ENCODE results near the gene MACROD2. TPM values are rescaled to one million over a fixed set of nuclear protein-coding genes. Genes with fewer than 3 reads are reported as not detected.

The MACROD2 gene
- total RNA-seq, 1 experiment from 2014 or later: not detected

DNA sequence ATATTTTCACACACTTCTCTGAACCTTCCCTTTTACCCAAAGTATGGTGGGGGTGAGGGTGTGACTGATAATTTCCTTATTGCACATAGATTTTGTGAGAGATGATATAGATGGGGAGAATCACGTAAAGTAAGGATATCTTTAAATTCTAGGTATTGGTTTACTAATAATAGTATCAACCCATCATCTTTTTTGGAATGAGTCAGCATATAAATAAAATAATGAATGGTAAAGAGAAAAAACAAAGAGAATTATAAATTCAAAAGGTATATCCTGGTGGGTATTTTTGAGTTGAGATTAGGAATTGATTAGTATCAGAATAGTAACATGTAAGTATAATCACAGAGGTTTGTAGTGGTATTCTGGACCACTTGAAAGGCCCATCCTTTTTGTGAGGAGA, 56.1 kb downstream of the MACROD2 start:
- DNase-seq (ENCODE audit: low spot score): no peak
- in situ Hi-C loops (cut with HindIII; ENCODE audit: low sequenced_read_pairs): no loop called here

DNA sequence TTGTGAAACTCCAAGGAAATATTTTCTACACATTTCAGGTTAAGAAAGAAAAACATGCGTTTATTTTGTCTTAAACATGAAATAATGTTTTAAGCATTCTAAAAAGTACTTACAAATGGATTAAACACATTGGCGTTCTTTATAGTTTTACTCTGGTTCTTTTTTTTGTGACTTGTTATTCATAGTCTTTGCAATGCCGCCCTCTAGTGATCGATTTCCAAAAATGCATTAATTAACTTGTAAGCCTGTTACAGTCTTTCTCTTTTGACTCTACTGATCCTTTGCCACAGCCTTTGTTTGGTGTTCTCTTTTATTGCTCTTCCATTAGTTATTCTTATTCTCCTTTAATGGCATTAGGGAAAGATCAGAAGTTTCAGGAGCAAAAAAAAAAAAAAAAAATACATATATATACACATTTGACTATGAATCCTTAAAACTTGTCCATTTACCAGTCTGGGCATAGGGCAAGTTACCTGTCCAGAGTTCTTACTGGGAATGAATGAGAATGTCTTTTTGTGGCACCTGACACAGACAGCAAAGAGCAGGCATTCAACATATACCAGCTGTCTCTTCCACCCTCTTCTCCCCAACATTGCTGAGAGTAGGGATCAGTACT, 59.9 kb downstream of the MACROD2 start:
- in situ Hi-C loops (cut with HindIII; ENCODE audit: low sequenced_read_pairs): no loop called here
- peak; percentile 82 for DNase-seq (ENCODE audit: low spot score)

GRCh38 chr20:14062171-14062570, 66.9 kb downstream of the MACROD2 start:
- in situ Hi-C loops (cut with HindIII; ENCODE audit: low sequenced_read_pairs): no loop called here
- no peak for DNase-seq (ENCODE audit: low spot score)

DNA sequence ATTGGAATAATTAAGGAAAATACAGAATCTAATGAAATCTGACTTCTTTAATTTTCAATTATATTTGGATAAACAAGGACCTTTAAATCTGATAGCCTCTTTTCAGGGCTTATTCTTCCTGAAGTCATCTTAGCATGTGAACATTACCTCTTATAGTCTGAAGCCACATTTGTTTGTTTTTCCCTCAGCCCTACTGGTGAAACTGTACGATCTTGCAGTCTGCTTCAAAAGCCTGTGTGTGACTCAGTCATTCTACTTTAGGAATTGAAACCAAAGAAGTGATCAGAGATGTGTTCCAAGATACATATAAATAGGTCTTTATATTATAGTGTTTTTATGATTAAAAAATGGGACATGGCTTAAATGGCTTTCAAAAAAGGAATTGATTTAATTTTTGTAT, 67.5 kb downstream of the MACROD2 start:
- in situ Hi-C loops (cut with HindIII; ENCODE audit: low sequenced_read_pairs): no loop called here
- no peak for DNase-seq (ENCODE audit: low spot score)

- DNase-seq (ENCODE audit: low spot score): no peak
- in situ Hi-C loops (cut with HindIII; ENCODE audit: low sequenced_read_pairs): no loop called here
Observed at GRCh38 chr20:14064333-14064732, 69.0 kb downstream of the MACROD2 start.

DNA sequence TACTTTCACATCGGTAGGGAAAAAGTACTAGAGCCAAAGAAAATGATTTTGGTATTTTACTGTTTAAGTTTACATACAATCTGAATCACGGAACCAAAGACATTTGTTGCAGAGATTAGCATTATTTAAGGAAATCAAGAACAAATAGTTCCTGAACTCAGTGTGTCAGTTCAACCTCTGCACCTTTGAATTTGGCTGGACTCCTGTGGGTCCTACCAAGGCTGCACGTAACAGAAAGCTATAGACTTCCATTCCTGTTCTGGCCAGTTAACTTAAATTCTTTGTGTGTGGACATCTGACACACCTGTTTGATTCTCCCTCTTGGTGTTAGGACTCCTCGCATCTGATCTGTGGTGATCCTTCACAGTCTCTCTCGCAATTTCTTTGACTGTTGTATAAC, 69.6 kb downstream of the MACROD2 start:
- no peak for DNase-seq (ENCODE audit: low spot score)
- in situ Hi-C loops (cut with HindIII; ENCODE audit: low sequenced_read_pairs): no loop called here

- DNase-seq (ENCODE audit: low spot score): no peak
- in situ Hi-C loops (cut with HindIII; ENCODE audit: low sequenced_read_pairs): no loop called here
Observed at GRCh38 chr20:14065774-14066173, 70.5 kb downstream of the MACROD2 start.

DNA sequence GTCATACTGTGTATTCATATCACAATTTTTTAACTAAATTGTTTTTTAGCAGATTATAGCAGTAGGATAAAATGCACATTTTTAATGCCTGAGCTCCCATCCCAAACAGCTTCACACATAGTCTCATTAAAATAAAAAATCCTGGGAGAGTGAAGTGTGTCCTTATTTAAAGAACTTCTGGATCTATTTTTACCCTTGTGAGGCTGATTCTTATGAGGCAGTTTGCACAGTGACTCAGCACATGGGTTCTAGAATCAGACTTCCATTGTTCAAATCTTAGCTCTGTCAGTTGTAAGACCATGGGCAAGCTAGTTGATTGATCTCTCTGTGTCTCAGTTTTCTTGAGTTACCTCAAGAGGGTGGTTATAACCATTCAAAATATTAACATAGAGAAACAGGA, 72.3 kb downstream of the MACROD2 start:
- DNase-seq (ENCODE audit: low spot score): no peak
- in situ Hi-C loops (cut with HindIII; ENCODE audit: low sequenced_read_pairs): no loop called here

DNA sequence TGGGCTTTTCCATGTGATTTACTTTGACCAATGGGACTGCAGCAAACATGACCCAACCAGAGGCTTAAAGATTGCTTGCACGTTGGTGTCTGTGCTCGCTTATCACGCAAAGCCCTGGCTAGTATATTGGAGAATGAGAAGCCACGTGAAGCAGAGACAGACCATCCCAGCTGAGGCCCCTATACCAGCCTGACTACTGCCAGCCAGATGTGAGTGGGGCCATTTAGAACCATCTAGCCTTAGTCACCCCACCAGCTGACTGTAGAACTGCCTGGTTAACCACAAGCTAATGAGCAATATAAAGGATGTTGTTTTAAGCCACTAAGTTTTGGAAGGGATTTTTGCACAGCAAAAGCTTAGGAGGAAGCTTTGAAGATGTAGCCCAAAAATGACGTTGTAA, 74.5 kb downstream of the MACROD2 start:
- DNase-seq (ENCODE audit: low spot score): no peak
- in situ Hi-C loops (cut with HindIII; ENCODE audit: low sequenced_read_pairs): no loop called here

- DNase-seq (ENCODE audit: low spot score): no peak
- in situ Hi-C loops (cut with HindIII; ENCODE audit: low sequenced_read_pairs): no loop called here
Observed at GRCh38 chr20:14093652-14094051, 98.3 kb downstream of the MACROD2 start.

DNA sequence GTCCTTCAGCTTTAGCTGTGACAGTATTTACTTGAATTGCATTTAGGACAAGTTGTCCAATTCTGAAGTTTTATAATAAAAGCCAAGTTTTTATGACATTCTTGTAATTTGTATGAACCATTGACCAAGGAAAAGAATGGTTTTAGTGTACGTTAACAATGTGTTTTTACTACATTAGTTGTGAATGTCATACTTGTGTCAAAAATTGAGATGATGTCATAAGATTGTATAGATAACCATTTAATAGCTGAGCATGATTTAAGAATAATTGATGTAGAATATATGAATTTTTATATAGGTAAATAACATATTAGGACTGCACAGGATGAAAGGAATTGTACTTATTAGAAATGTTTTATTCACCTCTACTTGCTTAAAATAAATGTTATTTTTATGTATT, 102.9 kb downstream of the MACROD2 start:
- in situ Hi-C loops (cut with HindIII; ENCODE audit: low sequenced_read_pairs): no loop called here
- no peak for DNase-seq (ENCODE audit: low spot score)

- DNase-seq (ENCODE audit: low spot score): peak; percentile 36
- in situ Hi-C loops (cut with HindIII; ENCODE audit: low sequenced_read_pairs): no loop called here
Observed at GRCh38 chr20:14113416-14113815, 118.1 kb downstream of the MACROD2 start.

GRCh38 chr20:14114065-14114704, 118.9 kb downstream of the MACROD2 start:
- in situ Hi-C loops (cut with HindIII; ENCODE audit: low sequenced_read_pairs): no loop called here
- DNase-seq (ENCODE audit: low spot score): peak; percentile 12

DNA sequence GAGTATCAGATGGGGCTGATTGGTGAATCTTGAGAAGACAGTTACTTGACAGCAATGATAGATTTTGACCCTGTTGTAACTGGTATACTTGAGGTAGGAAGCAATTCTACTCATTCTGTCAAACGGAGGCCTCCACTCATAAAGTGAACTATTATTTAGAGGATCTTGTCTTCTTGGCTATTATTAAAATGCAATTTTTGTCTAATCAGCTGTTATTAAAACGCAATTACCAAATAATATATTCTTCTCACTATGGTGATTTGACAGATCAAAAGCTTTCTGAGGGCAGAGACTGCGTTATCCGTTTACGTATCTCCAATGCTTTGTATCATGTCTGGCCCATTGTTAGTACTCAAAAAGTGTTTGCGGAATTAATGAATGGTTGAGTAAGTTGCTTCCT, 120.7 kb downstream of the MACROD2 start:
- in situ Hi-C loops (cut with HindIII; ENCODE audit: low sequenced_read_pairs): no loop called here
- no peak for DNase-seq (ENCODE audit: low spot score)

DNA sequence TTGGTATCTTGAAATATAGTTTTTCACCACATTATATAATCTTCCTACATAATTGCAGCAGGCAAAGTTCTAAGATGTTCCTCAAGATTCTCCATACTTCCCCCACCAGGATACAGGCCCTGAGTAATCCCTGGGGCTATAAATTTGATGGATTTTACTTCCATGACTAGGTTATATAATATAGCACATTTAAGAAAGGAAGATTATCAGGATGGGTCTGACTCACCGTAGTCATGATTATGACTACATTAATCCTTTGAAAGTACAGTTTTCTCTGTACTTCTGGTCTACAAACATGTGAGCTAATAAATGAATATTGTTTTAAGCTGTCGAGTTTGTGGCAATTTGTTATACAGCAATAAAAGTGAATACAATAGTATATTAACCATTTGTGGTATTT, 122.5 kb downstream of the MACROD2 start:
- in situ Hi-C loops (cut with HindIII; ENCODE audit: low sequenced_read_pairs): no loop called here
- no peak for DNase-seq (ENCODE audit: low spot score)

GRCh38 chr20:14126856-14127255, 131.5 kb downstream of the MACROD2 start:
- DNase-seq (ENCODE audit: low spot score): no peak
- in situ Hi-C loops (cut with HindIII; ENCODE audit: low sequenced_read_pairs): no loop called here

- no peak for DNase-seq (ENCODE audit: low spot score)
Observed at GRCh38 chr20:14127514-14128223, 132.4 kb downstream of the MACROD2 start.

DNA sequence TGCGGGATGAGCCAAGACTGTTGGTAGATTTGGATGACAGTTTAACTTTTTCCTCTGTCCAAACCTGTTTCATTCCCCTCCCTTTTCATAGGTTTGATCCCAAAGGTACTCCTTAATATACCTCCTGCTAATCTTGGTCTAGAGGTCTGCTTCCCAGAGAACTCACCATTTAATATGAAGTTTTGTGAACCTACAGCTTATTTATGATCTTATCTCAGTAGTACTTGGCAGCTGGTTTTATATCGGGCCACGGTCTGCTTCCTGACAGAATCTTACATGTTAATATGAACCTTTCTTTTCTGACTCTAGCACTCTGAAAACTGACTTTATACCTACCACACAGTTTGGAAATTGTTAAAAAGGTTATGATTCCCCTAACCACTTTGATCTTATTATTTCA, 138.7 kb downstream of the MACROD2 start:
- in situ Hi-C loops (cut with HindIII; ENCODE audit: low sequenced_read_pairs): no loop called here
- no peak for DNase-seq (ENCODE audit: low spot score)

More at GRCh38 chr20:14127514-14128223, 132.4 kb downstream of the MACROD2 start:
- in situ Hi-C loops (cut with HindIII; ENCODE audit: low sequenced_read_pairs): no loop called here

DNA sequence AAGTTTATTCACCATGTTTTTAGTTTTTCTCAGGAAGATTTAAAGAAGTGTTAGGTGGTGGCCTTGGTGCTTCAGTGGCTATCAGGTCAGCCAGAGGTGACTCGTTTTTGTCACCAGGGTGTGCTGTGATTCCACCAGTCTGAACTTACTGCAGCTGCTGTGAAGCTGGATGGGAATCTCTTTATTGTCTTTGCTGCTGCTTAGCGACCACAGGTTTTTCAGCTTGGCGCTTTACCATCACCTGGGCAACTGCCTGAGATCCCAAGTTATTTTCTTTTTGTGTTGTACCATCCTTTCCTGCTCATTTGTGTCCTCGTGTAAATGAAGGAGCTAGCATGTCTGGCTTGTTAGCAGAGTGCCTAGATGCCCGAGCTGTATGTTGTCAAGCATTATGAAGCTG, 146.9 kb downstream of the MACROD2 start:
- peak; percentile 47 for DNase-seq (ENCODE audit: low spot score)
- in situ Hi-C loops (cut with HindIII; ENCODE audit: low sequenced_read_pairs): no loop called here

GRCh38 chr20:14142964-14143627, 147.8 kb downstream of the MACROD2 start:
- DNase-seq (ENCODE audit: low spot score): no peak
- in situ Hi-C loops (cut with HindIII; ENCODE audit: low sequenced_read_pairs): no loop called here

Data from G401 (cell line).